GM12801 (cell line): ENCODE measurements around the gene TMEM163.

Experiments
- TF ChIP-seq, protein P1 (sequence below): IDR thresholded peaks from one replicate; pipeline ENCODE4 v1.5.1; 2011; ENCODE audit warnings: control low read depth; ENCODE audit not compliant: insufficient read length; ENCODE audit errors: extremely low read depth

The TMEM163 gene

DNA sequence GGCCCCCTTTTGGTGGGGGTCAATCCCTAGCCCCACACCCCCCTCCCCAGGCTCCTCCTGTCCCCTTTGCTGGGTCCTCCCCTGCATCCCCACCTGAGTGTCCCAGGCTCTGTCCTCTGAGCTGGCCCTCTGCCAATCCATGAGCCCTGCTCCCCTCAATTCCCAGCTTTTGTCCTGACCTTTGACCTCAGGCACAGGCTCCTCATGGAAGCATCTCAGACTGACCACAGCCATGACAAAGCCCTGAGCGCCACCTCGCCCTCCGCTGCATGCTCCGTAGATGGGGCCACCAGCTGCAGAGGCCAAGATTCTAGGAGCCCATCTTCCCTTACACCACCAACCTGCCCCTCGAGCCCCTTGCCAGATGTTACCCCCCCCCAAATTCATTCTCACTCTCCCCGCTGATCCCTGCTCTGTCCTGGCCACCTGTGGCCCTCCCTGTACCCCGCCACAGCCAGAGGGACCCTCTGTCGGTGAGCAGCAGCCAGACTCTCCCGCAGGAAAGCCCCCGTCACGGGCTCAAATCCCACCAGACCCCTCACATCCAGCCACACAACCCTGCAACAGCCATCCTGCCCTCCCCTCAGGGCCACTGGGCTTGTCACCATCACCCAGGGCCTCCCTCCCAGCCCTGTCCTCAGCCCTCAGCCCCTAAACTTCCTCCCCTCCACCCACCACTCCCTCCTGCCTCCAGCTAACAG, 258.9 kb downstream of the TMEM163 start:
- TF ChIP-seq, protein P1, sequence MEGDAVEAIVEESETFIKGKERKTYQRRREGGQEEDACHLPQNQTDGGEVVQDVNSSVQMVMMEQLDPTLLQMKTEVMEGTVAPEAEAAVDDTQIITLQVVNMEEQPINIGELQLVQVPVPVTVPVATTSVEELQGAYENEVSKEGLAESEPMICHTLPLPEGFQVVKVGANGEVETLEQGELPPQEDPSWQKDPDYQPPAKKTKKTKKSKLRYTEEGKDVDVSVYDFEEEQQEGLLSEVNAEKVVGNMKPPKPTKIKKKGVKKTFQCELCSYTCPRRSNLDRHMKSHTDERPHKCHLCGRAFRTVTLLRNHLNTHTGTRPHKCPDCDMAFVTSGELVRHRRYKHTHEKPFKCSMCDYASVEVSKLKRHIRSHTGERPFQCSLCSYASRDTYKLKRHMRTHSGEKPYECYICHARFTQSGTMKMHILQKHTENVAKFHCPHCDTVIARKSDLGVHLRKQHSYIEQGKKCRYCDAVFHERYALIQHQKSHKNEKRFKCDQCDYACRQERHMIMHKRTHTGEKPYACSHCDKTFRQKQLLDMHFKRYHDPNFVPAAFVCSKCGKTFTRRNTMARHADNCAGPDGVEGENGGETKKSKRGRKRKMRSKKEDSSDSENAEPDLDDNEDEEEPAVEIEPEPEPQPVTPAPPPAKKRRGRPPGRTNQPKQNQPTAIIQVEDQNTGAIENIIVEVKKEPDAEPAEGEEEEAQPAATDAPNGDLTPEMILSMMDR: no peak

DNA sequence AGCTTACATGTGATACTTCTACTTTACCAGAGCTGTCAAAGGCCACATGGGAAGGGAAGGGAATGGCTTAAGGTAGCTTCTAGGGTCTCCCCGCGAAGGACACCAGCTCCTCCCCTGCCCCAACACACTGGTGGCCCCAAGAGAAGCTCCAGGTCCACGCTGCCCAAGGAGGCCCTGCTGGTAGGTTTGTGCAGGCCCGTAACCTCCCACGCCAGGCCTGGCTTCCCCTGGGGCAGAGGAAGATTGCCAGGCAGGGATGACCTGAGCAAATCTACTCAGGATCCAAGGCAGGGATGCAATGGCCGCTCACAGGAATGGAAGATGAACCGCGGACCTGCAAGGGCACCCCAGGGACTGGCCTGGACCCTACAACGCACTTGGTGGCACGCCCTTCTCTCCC, 259.9 kb downstream of the TMEM163 start:
- TF ChIP-seq, protein P1: no peak

DNA sequence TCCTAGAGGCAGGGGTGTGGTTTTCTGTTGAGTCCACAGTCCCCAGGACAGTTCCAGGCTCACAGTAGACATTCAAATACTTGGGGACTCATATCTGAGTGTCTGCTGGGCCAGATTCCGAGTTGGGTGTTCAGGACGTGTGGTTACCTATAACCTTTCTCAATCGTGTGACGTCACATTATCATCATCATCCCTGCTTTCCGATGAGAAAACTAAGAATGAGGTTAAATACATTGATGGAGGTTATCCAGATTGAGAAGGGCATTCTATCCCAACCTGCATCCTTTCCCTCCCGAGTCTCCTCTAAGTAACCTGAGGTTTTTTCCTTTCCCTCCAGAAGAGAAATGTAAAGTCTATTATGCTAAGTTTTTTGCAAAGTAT, 260.3 kb downstream of the TMEM163 start:
- TF ChIP-seq, protein P1: no peak

DNA sequence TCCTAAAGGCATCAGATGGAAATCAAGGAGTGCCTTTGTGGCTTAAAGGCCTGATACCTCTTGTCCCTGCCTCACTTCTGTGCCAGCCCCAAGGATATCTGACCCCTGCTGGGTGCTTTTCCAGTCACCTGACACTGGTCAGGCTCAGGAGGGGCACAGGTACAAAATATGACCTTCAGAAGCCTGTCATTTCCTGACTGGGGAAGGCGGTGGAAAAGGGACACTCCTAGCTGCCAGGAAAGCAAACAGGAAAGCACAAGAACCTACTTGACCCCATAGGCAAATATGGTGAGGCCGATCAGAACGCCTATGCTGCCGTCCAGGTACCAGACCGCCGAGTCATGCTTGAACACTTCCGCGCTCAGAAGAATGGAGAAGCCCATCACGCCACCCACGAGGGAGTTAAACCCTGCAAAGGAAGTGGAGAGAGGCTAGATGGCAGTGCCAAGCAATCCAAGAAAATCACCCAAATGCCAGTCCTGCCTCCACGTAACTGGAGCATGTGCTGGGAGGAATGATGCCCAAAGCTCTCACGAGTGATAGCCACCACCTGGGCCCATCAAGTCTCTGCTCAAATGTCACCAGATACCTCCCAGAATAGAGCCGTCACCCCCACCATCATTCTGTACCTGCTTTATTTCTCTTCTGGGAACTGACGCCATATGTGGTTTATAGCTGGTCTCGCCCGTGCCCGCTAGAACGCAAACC, 260.9 kb downstream of the TMEM163 start:
- TF ChIP-seq, protein P1: no peak

DNA sequence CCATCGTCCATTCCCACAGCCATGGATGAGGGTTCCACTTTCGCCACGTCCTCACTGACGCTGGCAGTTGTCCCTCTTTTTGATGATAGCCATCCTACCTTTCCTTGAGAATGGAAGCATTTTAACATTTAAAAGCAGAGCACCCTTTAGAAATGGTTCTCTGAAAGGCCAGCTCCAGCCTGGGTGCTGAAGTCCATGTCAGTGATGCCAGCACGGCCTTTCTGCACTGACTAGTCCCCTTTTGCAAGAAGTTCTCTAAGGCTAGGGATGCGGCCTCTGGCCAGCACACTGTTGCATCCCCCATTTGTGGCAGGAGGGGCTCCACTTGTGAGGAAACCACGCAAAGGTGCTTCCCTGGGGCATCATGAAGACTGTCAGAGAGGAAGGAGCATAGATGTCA, 261.4 kb downstream of the TMEM163 start:
- TF ChIP-seq, protein P1: no peak

DNA sequence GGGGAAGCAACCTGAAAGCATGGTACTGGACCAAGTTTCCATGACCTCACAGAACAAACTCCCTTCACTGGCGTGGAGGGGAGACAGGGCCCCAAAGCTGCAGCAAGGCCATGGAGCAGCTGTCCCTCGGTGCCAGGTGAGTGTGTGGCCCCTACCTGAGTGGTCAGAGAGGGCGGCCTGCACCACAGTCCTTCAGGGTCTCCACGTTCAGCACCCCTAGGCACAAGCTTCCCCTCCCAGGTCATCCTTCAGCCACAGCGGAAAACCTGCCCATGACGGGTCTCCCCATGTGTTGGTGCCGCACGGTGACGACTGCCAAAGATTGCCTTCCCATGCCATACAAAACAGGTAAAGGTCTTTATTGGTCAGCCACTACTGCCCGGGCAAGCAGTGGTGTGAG, 263.4 kb downstream of the TMEM163 start:
- TF ChIP-seq, protein P1: no peak

DNA sequence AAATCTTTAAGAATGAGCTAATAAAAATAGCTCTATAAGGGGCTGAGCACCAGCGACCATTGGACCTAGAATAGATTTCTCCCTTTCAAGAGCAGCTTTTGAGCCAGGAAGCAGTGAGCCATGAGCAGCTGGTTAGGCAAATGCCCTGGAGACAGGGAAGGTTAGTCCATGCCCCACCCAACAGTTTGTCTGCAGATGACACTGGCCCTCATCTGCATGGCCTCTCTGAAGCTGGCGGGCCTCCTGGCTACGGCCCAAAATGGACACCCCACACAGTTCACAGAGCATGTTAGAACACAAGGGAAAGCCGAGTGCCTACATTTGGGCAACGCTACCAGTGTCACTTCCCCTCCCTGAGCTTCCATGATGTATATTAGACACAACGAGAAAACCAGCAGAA, 263.9 kb downstream of the TMEM163 start:
- TF ChIP-seq, protein P1: no peak
